Testis (tissue), 3 donors: Measurements from ENCODE around the gene SERPINE2. TPM values are rescaled to one million over a fixed set of nuclear protein-coding genes. Genes with fewer than 3 reads are reported as not detected.

Source experiments
- DNase-seq: peaks from one replicate; pipeline ENCODE4 v3.0.0-alpha.2; 2019
- H3K27ac ChIP-seq, 2 donors: fragments of 200-600 bp; sonication (generic); one replicate each; pipeline ENCODE4 v1.5.1; 2019
- H3K27me3 ChIP-seq: fragments of 200-600 bp; sonication (generic); one replicate; pipeline ENCODE4 v1.5.1; 2019
- H3K36me3 ChIP-seq: fragments of 200-600 bp; sonication (generic); one replicate; pipeline ENCODE4 v1.5.1; 2017; ENCODE audit warnings: low read depth; ENCODE audit errors: missing control alignments
- H3K4me1 ChIP-seq: fragments of 200-600 bp; sonication (generic); one replicate; pipeline ENCODE4 v1.5.1; 2019
- H3K4me3 ChIP-seq, 2 donors: fragments of 200-600 bp; sonication (generic); one replicate each; pipeline ENCODE4 v1.5.1; 2017 to 2019
- H3K9me3 ChIP-seq: fragments of 200-600 bp; sonication (generic); one replicate; pipeline ENCODE4 v1.5.1; 2017
- POLR2A ChIP-seq: fragments of 450-650 bp; IDR thresholded peaks from one replicate; pipeline ENCODE4 v1.6.1; 2017; ENCODE audit warnings: antibody characterized with exemption, mild to moderate bottlenecking, moderate library complexity
- WGBS, 2 donors: methylation state at CpG; one replicate each; pipeline ENCODE4 v1.1.5; 2018; 5-methylcytosine and 5-hydroxymethylcytosine counted together
- intact Hi-C: fragments of 100-400 bp; cut with DNase I; formaldehyde crosslinking; loops from one replicate; pipeline ENCODE4 v1.15.1; 2023; ENCODE audit warnings: low total_unique reads
- polyA plus RNA-seq: library from polyadenylated mRNA; stranded (reverse); fragments of 350-450 nt; fragmentation: Illumina TruSeq; extraction: RNeasy Lipid Tissue Mini Kit (QIAGEN cat#74804); gene quantifications from one replicate; pipeline ENCODE4 v1.2.3, GENCODE V29; 2014; ENCODE audit warnings: low read depth, low replicate concordance; ENCODE audit not compliant: insufficient read depth
- total RNA-seq, 2 donors: library from RNA; depleted of rRNA; stranded (reverse); fragments of >200 nt; gene quantifications; one replicate each; pipeline ENCODE4 v1.2.3, GENCODE V29; 2016
- TF ChIP-seq, protein P1 (sequence below), 3 experiments: fragments of 450-650 bp in 2 of 3; fragments of 200-600 bp in 1 of 3; sonication (generic) in 1 of 3; IDR thresholded peaks; one replicate each; pipeline ENCODE4 v1.5.1; 2016 to 2019; ENCODE audit warnings: antibody characterized with exemption in 3 of 3, mild to moderate bottlenecking in 2 of 3, moderate library complexity in 1 of 3

The SERPINE2 gene
- total and polyA plus RNA-seq, 3 donors from 2014 or later = 145 to 220 (median 145) TPM

DNA sequence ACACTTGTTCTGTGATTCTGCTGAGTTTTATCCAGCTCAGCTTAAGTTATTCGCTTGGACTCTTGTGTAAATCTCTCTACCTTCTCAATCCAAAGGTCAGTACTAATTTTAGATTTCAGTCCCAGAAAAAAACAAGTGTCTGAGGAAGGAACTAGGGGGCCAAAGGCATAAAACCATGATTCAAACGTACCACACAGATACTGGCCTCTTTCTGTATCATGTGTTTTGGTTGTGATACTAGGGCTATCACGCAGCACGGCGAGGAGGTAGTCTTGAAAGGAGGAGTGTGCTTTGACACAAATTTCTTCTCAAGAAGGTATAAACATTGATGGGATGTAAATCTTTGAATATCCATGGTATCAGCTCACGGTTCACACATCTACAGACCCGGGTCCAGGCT is 8.3 kb downstream of the SERPINE2 start:
- H3K9me3 ChIP-seq = no peaks in the 10 kb centered on the region
- DNase-seq = no peak
- no peaks in the 10 kb centered on the region for H3K36me3 ChIP-seq
- H3K4me1 ChIP-seq = no peaks in the 10 kb centered on the region
- intact Hi-C loops = no loop called here
- peak overlapping the region; percentile 38 to 44 for H3K4me3 ChIP-seq
- peak overlapping the region in 1 of 2 donors; percentile 39 for H3K27ac ChIP-seq
- WGBS, 2 donors = 59 to 66% methylated on average over 7 of the region's 7 CpGs
- H3K27me3 ChIP-seq = no peaks in the 10 kb centered on the region
- TF ChIP-seq, protein P1, sequence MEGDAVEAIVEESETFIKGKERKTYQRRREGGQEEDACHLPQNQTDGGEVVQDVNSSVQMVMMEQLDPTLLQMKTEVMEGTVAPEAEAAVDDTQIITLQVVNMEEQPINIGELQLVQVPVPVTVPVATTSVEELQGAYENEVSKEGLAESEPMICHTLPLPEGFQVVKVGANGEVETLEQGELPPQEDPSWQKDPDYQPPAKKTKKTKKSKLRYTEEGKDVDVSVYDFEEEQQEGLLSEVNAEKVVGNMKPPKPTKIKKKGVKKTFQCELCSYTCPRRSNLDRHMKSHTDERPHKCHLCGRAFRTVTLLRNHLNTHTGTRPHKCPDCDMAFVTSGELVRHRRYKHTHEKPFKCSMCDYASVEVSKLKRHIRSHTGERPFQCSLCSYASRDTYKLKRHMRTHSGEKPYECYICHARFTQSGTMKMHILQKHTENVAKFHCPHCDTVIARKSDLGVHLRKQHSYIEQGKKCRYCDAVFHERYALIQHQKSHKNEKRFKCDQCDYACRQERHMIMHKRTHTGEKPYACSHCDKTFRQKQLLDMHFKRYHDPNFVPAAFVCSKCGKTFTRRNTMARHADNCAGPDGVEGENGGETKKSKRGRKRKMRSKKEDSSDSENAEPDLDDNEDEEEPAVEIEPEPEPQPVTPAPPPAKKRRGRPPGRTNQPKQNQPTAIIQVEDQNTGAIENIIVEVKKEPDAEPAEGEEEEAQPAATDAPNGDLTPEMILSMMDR (IDR thresholded peaks at IDR 0.05) = no peak
- no peak for TF ChIP-seq POLR2A

DNA sequence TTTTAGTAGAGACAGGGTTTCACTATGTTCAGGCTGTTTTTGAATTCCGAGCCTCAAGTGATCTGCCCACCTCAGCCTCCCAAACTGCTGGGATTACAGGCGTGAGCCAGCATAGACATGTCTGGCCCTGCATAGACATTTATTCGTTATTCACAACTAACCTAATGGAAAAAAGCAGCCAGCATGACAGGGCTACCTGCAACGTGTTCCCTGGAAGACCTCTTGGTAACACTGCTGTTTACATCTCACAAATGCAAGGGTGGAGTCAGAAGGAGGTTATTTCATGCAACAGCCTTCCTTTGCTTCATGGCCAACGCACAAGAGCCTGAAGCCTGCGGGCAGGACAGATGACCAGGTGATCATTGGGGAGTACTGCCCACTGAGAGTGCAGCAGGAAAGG is 9.2 kb downstream of the SERPINE2 start:
- intact Hi-C loops = no loop called here
- Histone ChIP-seq H3K27me3 (no peaks in the 10 kb centered on the region), H3K4me3 (no peak overlapping the region), H3K36me3 (no peaks in the 10 kb centered on the region), H3K27ac (no peak overlapping the region), H3K4me1 (no peaks in the 10 kb centered on the region), H3K9me3 (no peaks in the 10 kb centered on the region)
- no peak for TF ChIP-seq POLR2A
- TF ChIP-seq, protein P1 (IDR thresholded peaks at IDR 0.05) = no peak
- WGBS, 2 donors = 68 to 73% methylated on average over 6 of the region's 6 CpGs
- DNase-seq = no peak

DNA sequence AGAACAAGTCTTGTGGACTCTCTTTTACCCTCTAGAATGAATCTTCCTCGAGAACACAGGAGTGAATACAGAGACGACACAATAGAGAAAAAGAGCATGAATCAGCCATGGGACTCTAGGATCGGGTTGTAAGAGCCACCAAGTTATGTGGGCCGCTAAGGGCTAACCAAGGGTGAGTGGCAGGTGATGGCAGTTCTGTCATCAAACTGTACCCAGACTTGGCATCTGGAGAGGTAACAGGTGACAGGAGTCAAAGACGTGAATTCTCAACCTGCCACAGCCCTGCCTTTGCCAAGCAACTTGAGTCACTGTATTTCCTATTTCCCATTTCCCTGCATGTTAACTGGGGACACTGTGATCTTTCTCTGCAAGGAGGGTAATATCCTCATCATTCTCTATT is 11.2 kb downstream of the SERPINE2 start:
- DNase-seq = no peak
- H3K4me1 ChIP-seq = no peaks in the 10 kb centered on the region
- no peak overlapping the region for H3K4me3 ChIP-seq
- intact Hi-C loops = no loop called here
- no peak for TF ChIP-seq POLR2A
- TF ChIP-seq, protein P1 (IDR thresholded peaks at IDR 0.05) = no peak
- H3K27ac ChIP-seq = no peak overlapping the region
- no peaks in the 10 kb centered on the region for H3K36me3 ChIP-seq
- H3K27me3 ChIP-seq = no peaks in the 10 kb centered on the region
- H3K9me3 ChIP-seq = no peaks in the 10 kb centered on the region
- WGBS, 2 donors = 82 to 89% methylated on average over 5 of the region's 5 CpGs

DNA sequence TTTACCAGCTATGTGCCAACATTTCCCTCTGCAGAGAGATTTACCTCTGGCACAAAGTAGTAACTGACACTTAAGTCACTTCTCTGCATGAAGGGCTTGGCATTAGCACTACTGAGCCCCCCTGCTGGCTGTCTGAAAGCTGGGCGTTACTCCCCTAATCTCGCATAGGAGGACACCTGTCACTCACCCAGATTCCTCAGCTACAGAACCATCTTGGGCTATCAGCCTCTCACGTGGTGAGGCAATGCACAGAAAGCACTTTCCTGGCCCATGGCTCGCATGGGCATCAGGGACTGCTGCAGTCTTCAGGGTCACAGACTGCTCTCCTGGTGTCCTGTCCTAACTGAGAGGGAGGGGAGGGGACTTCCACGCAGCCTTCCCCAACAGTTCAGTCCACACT is 12.0 kb downstream of the SERPINE2 start:
- H3K4me1 ChIP-seq = no peaks in the 10 kb centered on the region
- TF ChIP-seq, protein P1 (IDR thresholded peaks at IDR 0.05) = no peak
- no peak for TF ChIP-seq POLR2A
- 71 to 89% methylated on average over 5 of the region's 5 CpGs for WGBS, 2 donors
- no peak overlapping the region for H3K27ac ChIP-seq
- H3K4me3 ChIP-seq = no peak overlapping the region
- no peaks in the 10 kb centered on the region for H3K27me3 ChIP-seq
- intact Hi-C loops = no loop called here
- no peaks in the 10 kb centered on the region for H3K36me3 ChIP-seq
- no peak for DNase-seq
- no peaks in the 10 kb centered on the region for H3K9me3 ChIP-seq

DNA sequence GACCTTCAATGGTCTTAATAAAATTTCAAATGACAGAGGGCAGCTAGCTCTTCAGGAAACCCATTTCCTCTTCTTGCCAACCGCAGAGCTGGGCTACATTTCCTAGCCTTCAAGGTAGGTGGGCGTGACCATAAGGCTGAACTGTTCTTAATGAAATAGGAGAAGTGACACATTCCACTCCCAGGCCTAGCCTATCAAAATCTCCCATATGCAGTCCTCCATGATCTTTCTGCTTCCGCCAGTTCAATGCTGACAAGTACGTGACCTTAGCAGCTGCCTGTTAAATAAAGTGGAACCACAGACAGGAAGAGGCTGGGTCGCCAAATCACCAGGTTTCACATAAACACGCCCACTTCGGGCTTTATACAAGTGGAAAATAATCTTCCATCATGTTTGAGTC is 13.2 kb downstream of the SERPINE2 start:
- intact Hi-C loops = no loop called here
- no peak for DNase-seq
- H3K4me1 ChIP-seq = no peaks in the 10 kb centered on the region
- WGBS, 2 donors = 81 to 84% methylated on average over 7 of the region's 7 CpGs
- no peak overlapping the region for H3K27ac ChIP-seq
- no peak for TF ChIP-seq POLR2A
- TF ChIP-seq, protein P1 (IDR thresholded peaks at IDR 0.05) = no peak
- H3K27me3 ChIP-seq = no peaks in the 10 kb centered on the region
- H3K9me3 ChIP-seq = no peaks in the 10 kb centered on the region
- H3K4me3 ChIP-seq = no peak overlapping the region
- no peaks in the 10 kb centered on the region for H3K36me3 ChIP-seq
